ENCODE results near the gene EIF4E1B. TPM values are rescaled to one million over a fixed set of nuclear protein-coding genes. Genes with fewer than 3 reads are reported as not detected.

Gene EIF4E1B
- total RNA-seq, 4 donors from 2014 or later = not detected

DNA sequence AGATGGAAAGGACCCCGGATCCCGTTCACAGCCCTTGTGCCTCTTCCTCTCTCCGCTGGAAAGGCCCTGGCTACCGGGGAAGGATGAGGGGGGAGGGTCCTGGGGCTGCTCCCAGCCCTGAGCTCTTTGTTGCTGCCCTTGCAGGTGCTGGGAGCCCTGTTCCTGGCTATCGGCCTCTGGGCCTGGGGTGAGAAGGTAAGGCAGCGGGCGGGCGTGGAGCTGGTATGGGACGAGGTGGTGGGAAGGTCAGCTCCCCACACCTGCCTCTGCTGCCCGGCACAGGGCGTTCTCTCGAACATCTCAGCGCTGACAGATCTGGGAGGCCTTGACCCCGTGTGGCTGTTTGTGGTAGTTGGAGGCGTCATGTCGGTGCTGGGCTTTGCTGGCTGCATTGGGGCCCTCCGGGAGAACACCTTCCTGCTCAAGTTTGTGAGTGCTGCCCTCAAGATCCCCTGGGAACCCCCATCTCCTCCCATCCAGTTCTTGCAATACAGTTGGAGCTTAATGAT, 21.1 kb downstream of the EIF4E1B start:
- Histone ChIP-seq H3K9me3 (no peaks in the 10 kb centered on the region), H3K27me3 (no peaks in the 10 kb centered on the region), H3K36me3 (peaks cover 0 to 39% (median 0%) of the 10 kb centered on the region in 3 donors), H3K4me1 (peaks cover 0 to 42% (median 14%) of the 10 kb centered on the region in 4 donors), H3K27ac (no peak overlapping the region), H3K4me3 (no peak overlapping the region)
- 85 to 90% methylated on average over 12 to 17 of the region's 17 CpGs for WGBS, 2 donors
- TF ChIP-seq, protein P1, sequence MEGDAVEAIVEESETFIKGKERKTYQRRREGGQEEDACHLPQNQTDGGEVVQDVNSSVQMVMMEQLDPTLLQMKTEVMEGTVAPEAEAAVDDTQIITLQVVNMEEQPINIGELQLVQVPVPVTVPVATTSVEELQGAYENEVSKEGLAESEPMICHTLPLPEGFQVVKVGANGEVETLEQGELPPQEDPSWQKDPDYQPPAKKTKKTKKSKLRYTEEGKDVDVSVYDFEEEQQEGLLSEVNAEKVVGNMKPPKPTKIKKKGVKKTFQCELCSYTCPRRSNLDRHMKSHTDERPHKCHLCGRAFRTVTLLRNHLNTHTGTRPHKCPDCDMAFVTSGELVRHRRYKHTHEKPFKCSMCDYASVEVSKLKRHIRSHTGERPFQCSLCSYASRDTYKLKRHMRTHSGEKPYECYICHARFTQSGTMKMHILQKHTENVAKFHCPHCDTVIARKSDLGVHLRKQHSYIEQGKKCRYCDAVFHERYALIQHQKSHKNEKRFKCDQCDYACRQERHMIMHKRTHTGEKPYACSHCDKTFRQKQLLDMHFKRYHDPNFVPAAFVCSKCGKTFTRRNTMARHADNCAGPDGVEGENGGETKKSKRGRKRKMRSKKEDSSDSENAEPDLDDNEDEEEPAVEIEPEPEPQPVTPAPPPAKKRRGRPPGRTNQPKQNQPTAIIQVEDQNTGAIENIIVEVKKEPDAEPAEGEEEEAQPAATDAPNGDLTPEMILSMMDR (IDR thresholded peaks at IDR 0.05) = no peak
- DNase-seq (ENCODE audit: low spot score in 2 of 2) = no peak

- no peak for DNase-seq (ENCODE audit: low spot score in 2 of 2)
- no peak overlapping the region for H3K27ac ChIP-seq
- H3K27me3 ChIP-seq = no peaks in the 10 kb centered on the region
- peaks cover 0 to 45% (median 0%) of the 10 kb centered on the region in 3 donors for H3K36me3 ChIP-seq
- H3K4me3 ChIP-seq = no peak overlapping the region
- WGBS, 2 donors = 59 to 73% methylated on average over 8 of the region's 8 CpGs
- H3K9me3 ChIP-seq = no peaks in the 10 kb centered on the region
- peaks cover 0 to 38% (median 12%) of the 10 kb centered on the region in 4 donors for H3K4me1 ChIP-seq
- TF ChIP-seq, protein P1 (IDR thresholded peaks at IDR 0.05) = no peak
- TF ChIP-seq POLR2A (IDR thresholded peaks at IDR 0.05) = no peak
Observed at GRCh38 chr5:176652136-176652535, 21.7 kb downstream of the EIF4E1B start.

- H3K27me3 ChIP-seq = no peaks in the 10 kb centered on the region
- no peak overlapping the region for H3K27ac ChIP-seq
- H3K4me1 ChIP-seq = peaks cover 0 to 41% (median 11%) of the 10 kb centered on the region in 4 donors
- WGBS, 2 donors = 75 to 77% methylated on average over 14 to 18 of the region's 18 CpGs
- H3K9me3 ChIP-seq = no peaks in the 10 kb centered on the region
- peaks cover 0 to 53% (median 0%) of the 10 kb centered on the region in 3 donors for H3K36me3 ChIP-seq
- H3K4me3 ChIP-seq = no peak overlapping the region
- no peak for DNase-seq (ENCODE audit: low spot score in 2 of 2)
- TF ChIP-seq, protein P1 (IDR thresholded peaks at IDR 0.05) = no peak
- TF ChIP-seq POLR2A (IDR thresholded peaks at IDR 0.05) (no peak), EP300 (IDR thresholded peaks at IDR 0.05) (no peak)
Observed at GRCh38 chr5:176653401-176654385, 23.2 kb downstream of the EIF4E1B start.

DNA sequence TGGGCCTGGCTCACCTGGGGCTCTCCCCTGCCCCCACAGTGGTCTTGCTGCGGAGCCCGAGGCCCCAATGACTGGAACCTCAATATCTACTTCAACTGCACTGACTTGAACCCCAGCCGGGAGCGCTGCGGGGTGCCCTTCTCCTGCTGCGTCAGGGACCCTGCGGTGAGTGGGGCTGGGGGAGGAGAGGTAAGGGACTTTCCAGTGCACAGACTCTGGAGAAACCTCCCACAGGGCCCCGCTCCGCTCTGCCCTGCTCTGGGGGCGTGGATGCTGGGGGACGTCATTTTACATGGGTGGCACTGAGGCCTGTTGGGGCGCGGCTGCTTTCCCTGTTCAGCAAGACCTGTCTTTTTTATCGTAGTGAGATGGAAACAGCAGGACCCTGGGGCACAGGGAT, 24.4 kb downstream of the EIF4E1B start:
- no peak overlapping the region for H3K27ac ChIP-seq
- no peaks in the 10 kb centered on the region for H3K9me3 ChIP-seq
- H3K4me1 ChIP-seq = peaks cover 0 to 41% (median 15%) of the 10 kb centered on the region in 4 donors
- no peak for DNase-seq (ENCODE audit: low spot score in 2 of 2)
- WGBS, 2 donors = 58 to 84% methylated on average over 5 to 10 of the region's 14 CpGs
- no peaks in the 10 kb centered on the region for H3K27me3 ChIP-seq
- TF ChIP-seq EP300 (IDR thresholded peaks at IDR 0.05) = no peak
- no peak for TF ChIP-seq POLR2A (IDR thresholded peaks at IDR 0.05)
- TF ChIP-seq, protein P1 (IDR thresholded peaks at IDR 0.05) = no peak
- H3K36me3 ChIP-seq = peaks cover 0 to 53% (median 0%) of the 10 kb centered on the region in 3 donors
- no peak overlapping the region for H3K4me3 ChIP-seq

DNA sequence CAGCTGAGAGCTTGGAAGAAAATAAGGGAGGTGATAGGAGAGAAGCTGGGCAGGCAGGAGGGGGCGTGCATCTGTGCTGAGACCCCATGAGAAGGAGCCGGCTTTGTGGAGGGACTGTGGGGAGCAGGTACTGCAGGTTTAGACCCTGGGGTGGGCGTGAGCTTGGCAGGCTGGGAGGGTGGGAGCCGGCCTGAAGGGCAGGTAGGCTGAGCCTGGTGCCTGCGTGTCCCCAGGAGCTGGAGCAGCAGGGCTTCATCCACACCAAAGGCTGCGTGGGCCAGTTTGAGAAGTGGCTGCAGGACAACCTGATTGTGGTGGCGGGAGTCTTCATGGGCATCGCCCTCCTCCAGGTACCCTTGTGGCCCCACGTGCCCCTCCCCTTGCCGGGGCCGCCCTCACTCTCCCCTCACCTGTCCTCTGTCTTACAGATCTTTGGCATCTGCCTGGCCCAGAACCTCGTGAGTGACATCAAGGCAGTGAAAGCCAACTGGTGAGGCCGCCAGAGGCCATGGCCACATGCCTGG, 26.1 kb downstream of the EIF4E1B start:
- 77 to 86% methylated on average over 8 to 13 of the region's 13 CpGs for WGBS, 2 donors
- Histone ChIP-seq H3K4me1 (peaks cover 0 to 31% (median 17%) of the 10 kb centered on the region in 4 donors), H3K9me3 (no peaks in the 10 kb centered on the region), H3K27ac (no peak overlapping the region), H3K4me3 (no peak overlapping the region), H3K36me3 (peaks cover 0 to 53% (median 0%) of the 10 kb centered on the region in 3 donors), H3K27me3 (no peaks in the 10 kb centered on the region)
- no peak for DNase-seq (ENCODE audit: low spot score in 2 of 2)
- no peak for TF ChIP-seq EP300 (IDR thresholded peaks at IDR 0.05)
- no peak for TF ChIP-seq POLR2A (IDR thresholded peaks at IDR 0.05)
- TF ChIP-seq, protein P1 (IDR thresholded peaks at IDR 0.05) = no peak

All from tibial nerve (tissue), 4 donors.